ENCODE results near the gene ABCC11. TPM values are rescaled to one million over a fixed set of nuclear protein-coding genes. Genes with fewer than 3 reads are reported as not detected.

Gene ABCC11
- total and polyA plus RNA-seq, 2 donors (not counting 1 experiment from before 2014, with no cell fraction given) = 0.09 TPM; not detected in 1

DNA sequence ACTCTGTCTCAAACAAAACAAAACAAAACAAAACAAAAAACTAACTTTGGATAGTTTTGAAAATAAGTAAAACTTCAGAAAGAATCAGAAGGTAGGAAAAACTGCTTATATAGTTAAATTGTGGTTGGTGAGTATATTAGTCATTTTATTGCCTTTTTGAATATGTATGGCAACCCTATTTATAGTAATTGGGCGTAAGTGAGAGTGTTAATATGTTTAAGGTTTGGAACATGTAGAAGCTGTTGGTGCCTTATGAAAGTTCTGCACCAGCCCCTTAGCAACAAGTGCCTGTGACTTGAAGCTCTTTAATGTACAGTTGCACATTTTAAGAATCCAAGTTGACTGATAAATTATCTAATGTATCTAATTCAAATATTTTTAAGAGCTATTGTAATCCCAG, 47.4 kb upstream of the ABCC11 start:
- TF ChIP-seq, protein P1, sequence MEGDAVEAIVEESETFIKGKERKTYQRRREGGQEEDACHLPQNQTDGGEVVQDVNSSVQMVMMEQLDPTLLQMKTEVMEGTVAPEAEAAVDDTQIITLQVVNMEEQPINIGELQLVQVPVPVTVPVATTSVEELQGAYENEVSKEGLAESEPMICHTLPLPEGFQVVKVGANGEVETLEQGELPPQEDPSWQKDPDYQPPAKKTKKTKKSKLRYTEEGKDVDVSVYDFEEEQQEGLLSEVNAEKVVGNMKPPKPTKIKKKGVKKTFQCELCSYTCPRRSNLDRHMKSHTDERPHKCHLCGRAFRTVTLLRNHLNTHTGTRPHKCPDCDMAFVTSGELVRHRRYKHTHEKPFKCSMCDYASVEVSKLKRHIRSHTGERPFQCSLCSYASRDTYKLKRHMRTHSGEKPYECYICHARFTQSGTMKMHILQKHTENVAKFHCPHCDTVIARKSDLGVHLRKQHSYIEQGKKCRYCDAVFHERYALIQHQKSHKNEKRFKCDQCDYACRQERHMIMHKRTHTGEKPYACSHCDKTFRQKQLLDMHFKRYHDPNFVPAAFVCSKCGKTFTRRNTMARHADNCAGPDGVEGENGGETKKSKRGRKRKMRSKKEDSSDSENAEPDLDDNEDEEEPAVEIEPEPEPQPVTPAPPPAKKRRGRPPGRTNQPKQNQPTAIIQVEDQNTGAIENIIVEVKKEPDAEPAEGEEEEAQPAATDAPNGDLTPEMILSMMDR (IDR thresholded peaks at IDR 0.05) = no peak
- TF ChIP-seq EZH2 (IDR thresholded peaks at IDR 0.05; ENCODE audit: borderline replicate concordance, insufficient read depth, low read depth, low read length, poor library complexity, severe bottlenecking) = no peak
- Histone ChIP-seq H3K79me2 (ENCODE audit: control insufficient read depth, insufficient read depth, low read length) (peaks cover 3% of the 10 kb centered on the region), H3K4me3 (ENCODE audit: control extremely low read depth in 1 of 5, extremely low read depth in 1 of 5, insufficient read depth in 1 of 5, low read depth in 2 of 5, low read length in 4 of 5) (no peak overlapping the region), H3K36me3 (replicated peaks in 1 of 2; ENCODE audit: control extremely low read depth in 1 of 2, control insufficient read depth in 1 of 2, extremely low read depth in 1 of 2, insufficient read depth in 2 of 2, low read length in 1 of 2) (peaks cover 2 to 49% of the 10 kb centered on the region in 2 experiments), H3K27ac (ENCODE audit: low read length in 2 of 2) (no peak overlapping the region), H2AFZ (ENCODE audit: insufficient read depth, low read depth, low read length, poor library complexity, severe bottlenecking) (no peak overlapping the region), H3K4me1 (ENCODE audit: control insufficient read depth in 2 of 2, insufficient read depth in 2 of 2, low read length in 2 of 2) (no peaks in the 10 kb centered on the region), H4K20me1 (ENCODE audit: control insufficient read depth, insufficient read depth, low read length, poor library complexity, severe bottlenecking) (no peaks in the 10 kb centered on the region), H3K9ac (ENCODE audit: low read length) (no peak overlapping the region), H3K27me3 (replicated peaks in 1 of 4; ENCODE audit: control extremely low read depth in 1 of 4, control insufficient read depth in 3 of 4, insufficient read depth in 4 of 4, low read length in 3 of 4) (no peaks in the 10 kb centered on the region), H3K4me2 (replicated peaks; ENCODE audit: low read depth, low read length, poor library complexity, severe bottlenecking) (no peak overlapping the region), H3K9me3 (ENCODE audit: control extremely low read depth in 1 of 3, control insufficient read depth in 2 of 3, insufficient read depth in 1 of 3, low read length in 2 of 3) (no peaks in the 10 kb centered on the region)
- Mint-ChIP-seq H3K4me1 (no peaks in the 10 kb centered on the region), H3K27me3 (no peaks in the 10 kb centered on the region), H3K27ac (no peak overlapping the region), H3K9me3 (ENCODE audit: insufficient read depth) (no peaks in the 10 kb centered on the region), H3K4me3 (no peak overlapping the region)
- WGBS (ENCODE audit: insufficient coverage) = no CpG with 5 or more reads among the region's 1 CpG
- ChIA-PET CTCF (no interaction called here), POLR2A (no interaction called here)
- intact Hi-C loops (cut with micrococcal nuclease) = no loop called here
- DNase-seq (no peak), ATAC-seq (ENCODE audit: low read depth) (no peak)

- ATAC-seq (ENCODE audit: low read depth) (no peak), DNase-seq (no peak)
- Histone ChIP-seq H3K4me2 (replicated peaks; ENCODE audit: low read depth, low read length, poor library complexity, severe bottlenecking) (no peak overlapping the region), H2AFZ (ENCODE audit: insufficient read depth, low read depth, low read length, poor library complexity, severe bottlenecking) (no peak overlapping the region), H3K4me1 (ENCODE audit: control insufficient read depth in 2 of 2, insufficient read depth in 2 of 2, low read length in 2 of 2) (no peaks in the 10 kb centered on the region), H3K79me2 (ENCODE audit: control insufficient read depth, insufficient read depth, low read length) (peaks cover 3% of the 10 kb centered on the region), H3K27ac (ENCODE audit: low read length in 2 of 2) (no peak overlapping the region), H3K36me3 (replicated peaks in 1 of 2; ENCODE audit: control extremely low read depth in 1 of 2, control insufficient read depth in 1 of 2, extremely low read depth in 1 of 2, insufficient read depth in 2 of 2, low read length in 1 of 2) (peaks cover 7 to 56% of the 10 kb centered on the region in 2 experiments), H3K9ac (ENCODE audit: low read length) (no peak overlapping the region), H3K27me3 (replicated peaks in 1 of 4; ENCODE audit: control extremely low read depth in 1 of 4, control insufficient read depth in 3 of 4, insufficient read depth in 4 of 4, low read length in 3 of 4) (no peaks in the 10 kb centered on the region), H3K4me3 (ENCODE audit: control extremely low read depth in 1 of 5, extremely low read depth in 1 of 5, insufficient read depth in 1 of 5, low read depth in 2 of 5, low read length in 4 of 5) (no peak overlapping the region), H3K9me3 (ENCODE audit: control extremely low read depth in 1 of 3, control insufficient read depth in 2 of 3, insufficient read depth in 1 of 3, low read length in 2 of 3) (peaks cover 0 to 1% (median under 1%) of the 10 kb centered on the region in 3 donors), H4K20me1 (ENCODE audit: control insufficient read depth, insufficient read depth, low read length, poor library complexity, severe bottlenecking) (no peaks in the 10 kb centered on the region)
- WGBS (ENCODE audit: insufficient coverage) = no CpG with 5 or more reads among the region's 2 CpGs
- H3K9me3 Mint-ChIP-seq (ENCODE audit: insufficient read depth) = no peaks in the 10 kb centered on the region
- no peaks in the 10 kb centered on the region for H3K27me3 Mint-ChIP-seq
- POLR2A ChIA-PET = no interaction called here
- TF ChIP-seq, protein P1 (IDR thresholded peaks at IDR 0.05) = no peak
- no peak for TF ChIP-seq EZH2 (IDR thresholded peaks at IDR 0.05; ENCODE audit: borderline replicate concordance, insufficient read depth, low read depth, low read length, poor library complexity, severe bottlenecking)
- CTCF ChIA-PET = interaction anchor here (1.0 to 1.2 kb wide), 2 partner anchors 233 to 254 kb away, joined by 3 read pairs; no protein-coding TSS in a partner anchor
- H3K4me3 Mint-ChIP-seq = no peak overlapping the region
- no peak overlapping the region for H3K27ac Mint-ChIP-seq
- no peaks in the 10 kb centered on the region for H3K4me1 Mint-ChIP-seq
- intact Hi-C loops (cut with micrococcal nuclease) = no loop called here
Measured at GRCh38 chr16:48292452-48292851, 45.1 kb upstream of the ABCC11 start.
